WTC11 (cell line): Measurements from ENCODE around the gene NKAIN2. TPM values are rescaled to one million over a fixed set of nuclear protein-coding genes. Genes with fewer than 3 reads are reported as not detected.

Experiments
- ATAC-seq: fragments of 200-7000 bp; cut with Tn5 transposase; 2 replicates; pipeline ENCODE4 v1.10.0; 2021; ENCODE audit warnings: mild to moderate bottlenecking, moderate library complexity
- CTCF ChIA-PET: fragments of 300-600 bp; sonication (Branson Sonifier 250); formaldehyde crosslinking; loops from one replicate; lab custom pipeline; 2021; ENCODE audit warnings: antibody characterized with exemption; lab: Charles Lee
- POLR2A ChIA-PET: fragments of 350-600 bp; sonication (Branson Sonifier 250); formaldehyde crosslinking; loops from one replicate; lab custom pipeline; 2021; ENCODE audit warnings: antibody characterized with exemption; lab: Charles Lee
- DNase-seq: peaks from one replicate; pipeline ENCODE4 v3.0.0; 2021; ENCODE audit warnings: low spot score
- H3K27ac Mint-ChIP-seq: 2 replicates; pipeline ENCODE4 v1.8.0; 2021; ENCODE audit warnings: mixed read lengths
- H3K27me3 Mint-ChIP-seq: 2 replicates; pipeline ENCODE4 v1.8.0; 2021; ENCODE audit warnings: low read depth, mild to moderate bottlenecking, moderate library complexity, mixed read lengths
- H3K36me3 Mint-ChIP-seq: 2 replicates; pipeline ENCODE4 v1.8.0; 2021; ENCODE audit warnings: mixed read lengths
- H3K4me1 Mint-ChIP-seq: 2 replicates; pipeline ENCODE4 v1.8.0; 2022; ENCODE audit warnings: mixed read lengths
- H3K4me3 Mint-ChIP-seq: 2 replicates; pipeline ENCODE4 v1.8.0; 2021; ENCODE audit warnings: mild to moderate bottlenecking, moderate library complexity, mixed read lengths
- H3K9me3 Mint-ChIP-seq: 2 replicates; pipeline ENCODE4 v1.8.0; 2021; ENCODE audit warnings: mixed read lengths
- CREM ChIP-seq: sonication (generic); formaldehyde crosslinking; IDR thresholded peaks from 2 replicates; pipeline ENCODE4 v1.8.1; 2022; ENCODE audit warnings: mild to moderate bottlenecking, missing genetic modification reagents, moderate library complexity
- FOXK1 ChIP-seq: sonication (generic); formaldehyde crosslinking; IDR thresholded peaks from 2 replicates; pipeline ENCODE4 v1.8.0; 2022; ENCODE audit warnings: mild to moderate bottlenecking, moderate library complexity, missing genetic modification reagents
- GABPB1 ChIP-seq: sonication (generic); formaldehyde crosslinking; IDR thresholded peaks from 2 replicates; pipeline ENCODE4 v1.8.1; 2023; ENCODE audit warnings: mild to moderate bottlenecking, missing genetic modification reagents
- GTF2I ChIP-seq: fragments of 250-450 bp; sonication (Bioruptor Pico); conservative IDR thresholded peaks from 2 replicates; pipeline ENCODE4 v1.4.0; 2021; ENCODE audit warnings: mild to moderate bottlenecking
- HMGA2 ChIP-seq: fragments of 250-450 bp; sonication (Bioruptor Pico); IDR thresholded peaks from 2 replicates; pipeline ENCODE4 v1.4.0; 2021; ENCODE audit warnings: mild to moderate bottlenecking, moderate library complexity
- MXD4 ChIP-seq: fragments of 250-450 bp; sonication (Bioruptor Pico); IDR thresholded peaks from 2 replicates; pipeline ENCODE4 v1.8.0; 2021; ENCODE audit warnings: mild to moderate bottlenecking, moderate library complexity, borderline replicate concordance
- NFYB ChIP-seq: sonication (generic); formaldehyde crosslinking; conservative IDR thresholded peaks from 2 replicates; pipeline ENCODE4 v1.8.0; 2022; ENCODE audit warnings: low read depth, missing genetic modification reagents
- RELA ChIP-seq: sonication (generic); formaldehyde crosslinking; IDR thresholded peaks from 2 replicates; pipeline ENCODE4 v1.8.1; 2022; ENCODE audit warnings: missing genetic modification reagents, mild to moderate bottlenecking, borderline replicate concordance
- SMAD3 ChIP-seq: sonication (generic); formaldehyde crosslinking; IDR thresholded peaks from 2 replicates; pipeline ENCODE4 v1.8.0; 2022; ENCODE audit warnings: missing genetic modification reagents, mild to moderate bottlenecking, borderline replicate concordance
- SMAD4 ChIP-seq: sonication (generic); formaldehyde crosslinking; IDR thresholded peaks from 2 replicates; pipeline ENCODE4 v1.8.0; 2022; ENCODE audit warnings: mild to moderate bottlenecking, missing genetic modification reagents
- SOX15 ChIP-seq: fragments of 250-450 bp; sonication (Bioruptor Pico); IDR thresholded peaks from 2 replicates; pipeline ENCODE4 v1.9.0; 2021; ENCODE audit warnings: mild to moderate bottlenecking
- TP53 ChIP-seq: sonication (generic); formaldehyde crosslinking; IDR thresholded peaks from 2 replicates; pipeline ENCODE4 v1.8.1; 2023; ENCODE audit warnings: mild to moderate bottlenecking, missing genetic modification reagents
- ZNF232 ChIP-seq: sonication (generic); formaldehyde crosslinking; IDR thresholded peaks from 2 replicates; pipeline ENCODE4 v1.8.0; 2022; ENCODE audit warnings: mild to moderate bottlenecking, missing genetic modification reagents
- ZNF423 ChIP-seq: fragments of 250-450 bp; sonication (Bioruptor Pico); IDR thresholded peaks from 2 replicates; pipeline ENCODE4 v2.1.2; 2022; ENCODE audit warnings: mild to moderate bottlenecking, moderate library complexity
- total RNA-seq: library from RNA; stranded (reverse); gene quantifications from 3 replicates; pipeline ENCODE4 v1.2.3, GENCODE V29; 2021
- TF ChIP-seq, protein P1 (sequence below): sonication (generic); formaldehyde crosslinking; IDR thresholded peaks from 2 replicates; pipeline ENCODE4 v1.8.0; 2023; ENCODE audit warnings: missing genetic modification reagents, mild to moderate bottlenecking, borderline replicate concordance
- TF ChIP-seq, protein P2 (sequence below): sonication (generic); formaldehyde crosslinking; IDR thresholded peaks from 2 replicates; pipeline ENCODE4 v1.8.0; 2023; ENCODE audit warnings: missing genetic modification reagents
- TF ChIP-seq, protein P3 (sequence below): sonication (generic); formaldehyde crosslinking; IDR thresholded peaks from 2 replicates; pipeline ENCODE4 v1.8.1; 2023; ENCODE audit warnings: mild to moderate bottlenecking, missing genetic modification reagents, moderate library complexity
- TF ChIP-seq, protein P4 (sequence below): fragments of 250-450 bp; sonication (Bioruptor Pico); IDR thresholded peaks from 2 replicates; pipeline ENCODE4 v1.9.0; 2021; ENCODE audit warnings: moderate library complexity, mild to moderate bottlenecking, inconsistent platforms, borderline replicate concordance
- TF ChIP-seq, protein P5 (sequence below): fragments of 250-450 bp; sonication (Bioruptor Pico); IDR thresholded peaks from 2 replicates; pipeline ENCODE4 v2.1.2; 2022; ENCODE audit warnings: mild to moderate bottlenecking, moderate library complexity
- TF ChIP-seq, protein P6 (sequence below): sonication (generic); formaldehyde crosslinking; IDR thresholded peaks from 2 replicates; pipeline ENCODE4 v1.8.0; 2023; ENCODE audit warnings: mild to moderate bottlenecking, missing genetic modification reagents

The NKAIN2 gene
- total RNA-seq, 1 experiment from 2014 or later: 0.33 TPM

DNA sequence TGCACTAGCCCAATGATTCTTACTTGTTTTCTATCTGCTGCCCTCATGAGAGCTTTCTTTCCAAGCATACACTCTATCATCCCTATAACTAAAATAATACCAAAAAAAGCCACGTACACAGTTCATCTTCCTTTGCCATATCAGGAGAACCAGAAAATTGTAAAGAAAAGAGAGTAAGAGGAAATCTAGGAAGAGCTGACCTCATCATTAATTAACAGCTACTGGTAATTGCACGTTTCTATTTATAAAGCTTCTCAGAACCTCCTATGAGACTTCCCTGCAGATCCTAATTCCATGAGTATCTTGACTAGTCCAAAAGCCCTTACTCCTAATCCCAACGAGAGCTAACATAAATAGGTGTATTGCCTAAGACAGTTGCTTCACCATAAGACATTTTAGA lies 967.1 kb downstream of the NKAIN2 start (continued):
- TF ChIP-seq, protein P1, sequence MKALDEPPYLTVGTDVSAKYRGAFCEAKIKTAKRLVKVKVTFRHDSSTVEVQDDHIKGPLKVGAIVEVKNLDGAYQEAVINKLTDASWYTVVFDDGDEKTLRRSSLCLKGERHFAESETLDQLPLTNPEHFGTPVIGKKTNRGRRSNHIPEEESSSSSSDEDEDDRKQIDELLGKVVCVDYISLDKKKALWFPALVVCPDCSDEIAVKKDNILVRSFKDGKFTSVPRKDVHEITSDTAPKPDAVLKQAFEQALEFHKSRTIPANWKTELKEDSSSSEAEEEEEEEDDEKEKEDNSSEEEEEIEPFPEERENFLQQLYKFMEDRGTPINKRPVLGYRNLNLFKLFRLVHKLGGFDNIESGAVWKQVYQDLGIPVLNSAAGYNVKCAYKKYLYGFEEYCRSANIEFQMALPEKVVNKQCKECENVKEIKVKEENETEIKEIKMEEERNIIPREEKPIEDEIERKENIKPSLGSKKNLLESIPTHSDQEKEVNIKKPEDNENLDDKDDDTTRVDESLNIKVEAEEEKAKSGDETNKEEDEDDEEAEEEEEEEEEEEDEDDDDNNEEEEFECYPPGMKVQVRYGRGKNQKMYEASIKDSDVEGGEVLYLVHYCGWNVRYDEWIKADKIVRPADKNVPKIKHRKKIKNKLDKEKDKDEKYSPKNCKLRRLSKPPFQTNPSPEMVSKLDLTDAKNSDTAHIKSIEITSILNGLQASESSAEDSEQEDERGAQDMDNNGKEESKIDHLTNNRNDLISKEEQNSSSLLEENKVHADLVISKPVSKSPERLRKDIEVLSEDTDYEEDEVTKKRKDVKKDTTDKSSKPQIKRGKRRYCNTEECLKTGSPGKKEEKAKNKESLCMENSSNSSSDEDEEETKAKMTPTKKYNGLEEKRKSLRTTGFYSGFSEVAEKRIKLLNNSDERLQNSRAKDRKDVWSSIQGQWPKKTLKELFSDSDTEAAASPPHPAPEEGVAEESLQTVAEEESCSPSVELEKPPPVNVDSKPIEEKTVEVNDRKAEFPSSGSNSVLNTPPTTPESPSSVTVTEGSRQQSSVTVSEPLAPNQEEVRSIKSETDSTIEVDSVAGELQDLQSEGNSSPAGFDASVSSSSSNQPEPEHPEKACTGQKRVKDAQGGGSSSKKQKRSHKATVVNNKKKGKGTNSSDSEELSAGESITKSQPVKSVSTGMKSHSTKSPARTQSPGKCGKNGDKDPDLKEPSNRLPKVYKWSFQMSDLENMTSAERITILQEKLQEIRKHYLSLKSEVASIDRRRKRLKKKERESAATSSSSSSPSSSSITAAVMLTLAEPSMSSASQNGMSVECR: no peak
- TF ChIP-seq, protein P2, sequence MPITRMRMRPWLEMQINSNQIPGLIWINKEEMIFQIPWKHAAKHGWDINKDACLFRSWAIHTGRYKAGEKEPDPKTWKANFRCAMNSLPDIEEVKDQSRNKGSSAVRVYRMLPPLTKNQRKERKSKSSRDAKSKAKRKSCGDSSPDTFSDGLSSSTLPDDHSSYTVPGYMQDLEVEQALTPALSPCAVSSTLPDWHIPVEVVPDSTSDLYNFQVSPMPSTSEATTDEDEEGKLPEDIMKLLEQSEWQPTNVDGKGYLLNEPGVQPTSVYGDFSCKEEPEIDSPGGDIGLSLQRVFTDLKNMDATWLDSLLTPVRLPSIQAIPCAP (CRISPR knock-in tag): no peak
- no peak for TF ChIP-seq CREM (CRISPR knock-in tag)

DNA sequence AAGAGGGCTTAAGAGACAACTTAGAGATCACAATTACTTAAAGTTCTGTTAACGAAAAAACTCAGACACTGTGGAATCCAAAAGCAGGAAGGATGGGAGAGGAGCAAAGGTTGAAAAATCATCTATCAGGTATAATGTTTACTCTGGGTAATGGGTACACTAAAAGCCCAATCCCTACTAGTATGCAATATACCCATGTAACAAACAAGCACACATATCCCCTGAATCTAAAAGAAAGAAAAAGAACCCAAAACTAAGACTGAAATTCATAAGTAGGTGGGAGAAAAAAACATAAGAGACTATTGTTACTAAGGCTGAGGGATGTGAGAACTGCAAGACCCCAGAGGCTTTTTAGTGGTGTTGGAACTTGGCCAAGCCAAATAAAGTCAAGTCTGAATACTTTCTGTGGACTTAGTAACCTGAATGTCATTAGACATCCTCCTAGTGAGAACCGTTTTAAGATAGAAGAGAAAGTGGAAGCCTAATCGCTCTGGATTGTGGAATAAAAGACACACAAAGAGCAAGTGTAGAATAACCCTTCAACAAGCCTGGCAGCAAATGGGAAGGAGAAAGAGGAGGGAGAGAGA lies 969.2 kb downstream of the NKAIN2 start:
- no peak for ATAC-seq
- H3K36me3 Mint-ChIP-seq: no peaks in the 10 kb centered on the region

More for the DNA sequence above, 969.2 kb downstream of the NKAIN2 start:
- Mint-ChIP-seq H3K4me1 (peaks cover 14% of the 10 kb centered on the region), H3K4me3 (no peak overlapping the region), H3K27me3 (no peaks in the 10 kb centered on the region), H3K27ac (no peak overlapping the region)
- DNase-seq: no peak
- POLR2A ChIA-PET: no interaction called here
- TF ChIP-seq GABPB1 (CRISPR knock-in tag) (no peak), GTF2I (CRISPR knock-in tag) (no peak), ZNF232 (no peak), RELA (CRISPR knock-in tag) (no peak), HMGA2 (no peak), SMAD4 (CRISPR knock-in tag) (no peak), MXD4 (CRISPR knock-in tag) (no peak), FOXK1 (no peak), ZNF423 (CRISPR knock-in tag) (no peak), TP53 (CRISPR knock-in tag) (no peak), SMAD3 (CRISPR knock-in tag) (no peak), NFYB (no peak), SOX15 (CRISPR knock-in tag) (no peak)
- TF ChIP-seq, protein P3, sequence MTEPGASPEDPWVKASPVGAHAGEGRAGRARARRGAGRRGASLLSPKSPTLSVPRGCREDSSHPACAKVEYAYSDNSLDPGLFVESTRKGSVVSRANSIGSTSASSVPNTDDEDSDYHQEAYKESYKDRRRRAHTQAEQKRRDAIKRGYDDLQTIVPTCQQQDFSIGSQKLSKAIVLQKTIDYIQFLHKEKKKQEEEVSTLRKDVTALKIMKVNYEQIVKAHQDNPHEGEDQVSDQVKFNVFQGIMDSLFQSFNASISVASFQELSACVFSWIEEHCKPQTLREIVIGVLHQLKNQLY (CRISPR knock-in tag): no peak
- TF ChIP-seq, protein P4, sequence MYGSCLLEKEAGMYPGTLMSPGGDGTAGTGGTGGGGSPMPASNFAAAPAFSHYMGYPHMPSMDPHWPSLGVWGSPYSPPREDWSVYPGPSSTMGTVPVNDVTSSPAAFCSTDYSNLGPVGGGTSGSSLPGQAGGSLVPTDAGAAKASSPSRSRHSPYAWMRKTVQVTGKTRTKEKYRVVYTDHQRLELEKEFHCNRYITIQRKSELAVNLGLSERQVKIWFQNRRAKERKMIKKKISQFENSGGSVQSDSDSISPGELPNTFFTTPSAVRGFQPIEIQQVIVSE (CRISPR knock-in tag): no peak
- TF ChIP-seq, protein P5, sequence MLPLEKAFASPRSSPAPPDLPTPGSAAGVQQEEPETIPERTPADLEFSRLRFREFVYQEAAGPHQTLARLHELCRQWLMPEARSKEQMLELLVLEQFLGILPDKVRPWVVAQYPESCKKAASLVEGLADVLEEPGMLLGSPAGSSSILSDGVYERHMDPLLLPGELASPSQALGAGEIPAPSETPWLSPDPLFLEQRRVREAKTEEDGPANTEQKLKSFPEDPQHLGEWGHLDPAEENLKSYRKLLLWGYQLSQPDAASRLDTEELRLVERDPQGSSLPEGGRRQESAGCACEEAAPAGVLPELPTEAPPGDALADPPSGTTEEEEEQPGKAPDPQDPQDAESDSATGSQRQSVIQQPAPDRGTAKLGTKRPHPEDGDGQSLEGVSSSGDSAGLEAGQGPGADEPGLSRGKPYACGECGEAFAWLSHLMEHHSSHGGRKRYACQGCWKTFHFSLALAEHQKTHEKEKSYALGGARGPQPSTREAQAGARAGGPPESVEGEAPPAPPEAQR (CRISPR knock-in tag): no peak
- TF ChIP-seq, protein P6, sequence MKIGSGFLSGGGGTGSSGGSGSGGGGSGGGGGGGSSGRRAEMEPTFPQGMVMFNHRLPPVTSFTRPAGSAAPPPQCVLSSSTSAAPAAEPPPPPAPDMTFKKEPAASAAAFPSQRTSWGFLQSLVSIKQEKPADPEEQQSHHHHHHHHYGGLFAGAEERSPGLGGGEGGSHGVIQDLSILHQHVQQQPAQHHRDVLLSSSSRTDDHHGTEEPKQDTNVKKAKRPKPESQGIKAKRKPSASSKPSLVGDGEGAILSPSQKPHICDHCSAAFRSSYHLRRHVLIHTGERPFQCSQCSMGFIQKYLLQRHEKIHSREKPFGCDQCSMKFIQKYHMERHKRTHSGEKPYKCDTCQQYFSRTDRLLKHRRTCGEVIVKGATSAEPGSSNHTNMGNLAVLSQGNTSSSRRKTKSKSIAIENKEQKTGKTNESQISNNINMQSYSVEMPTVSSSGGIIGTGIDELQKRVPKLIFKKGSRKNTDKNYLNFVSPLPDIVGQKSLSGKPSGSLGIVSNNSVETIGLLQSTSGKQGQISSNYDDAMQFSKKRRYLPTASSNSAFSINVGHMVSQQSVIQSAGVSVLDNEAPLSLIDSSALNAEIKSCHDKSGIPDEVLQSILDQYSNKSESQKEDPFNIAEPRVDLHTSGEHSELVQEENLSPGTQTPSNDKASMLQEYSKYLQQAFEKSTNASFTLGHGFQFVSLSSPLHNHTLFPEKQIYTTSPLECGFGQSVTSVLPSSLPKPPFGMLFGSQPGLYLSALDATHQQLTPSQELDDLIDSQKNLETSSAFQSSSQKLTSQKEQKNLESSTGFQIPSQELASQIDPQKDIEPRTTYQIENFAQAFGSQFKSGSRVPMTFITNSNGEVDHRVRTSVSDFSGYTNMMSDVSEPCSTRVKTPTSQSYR (CRISPR knock-in tag): no peak
- TF ChIP-seq, all 79 proteins: peak for 0
- CTCF ChIA-PET: no interaction called here
- no peaks in the 10 kb centered on the region for H3K9me3 Mint-ChIP-seq
